ENCODE measurements around the gene PHLDA3.

PHLDA3 gene

GRCh38 chr1:201480231-201481003 lies 11.4 kb upstream of the PHLDA3 start (continued):
- TF ChIP-seq PRDM10 (tag by site-specific recombination; IDR thresholded peaks at IDR 0.05): peak; percentile 67
- 0 out of 2 replicates have a peak, but pooled peaks have one; percentile 14 for TF ChIP-seq WT1 (tag by site-specific recombination; IDR thresholded peaks at IDR 0.05)
- peak; percentile 98 for TF ChIP-seq ZBTB20 (tag by site-specific recombination; IDR thresholded peaks at IDR 0.05)
- TF ChIP-seq PATZ1 (tag by site-specific recombination; IDR thresholded peaks at IDR 0.05): 0 out of 2 replicates have a peak, but pooled peaks have one; percentile 29
- no peak for TF ChIP-seq AEBP2 (tag by site-specific recombination; IDR thresholded peaks at IDR 0.05; ENCODE audit: borderline replicate concordance)
- peak; percentile 92 for TF ChIP-seq KLF10 (tag by site-specific recombination; IDR thresholded peaks at IDR 0.05)
- TF ChIP-seq ZSCAN4 (tag by site-specific recombination; IDR thresholded peaks at IDR 0.05): no peak
- no peak for TF ChIP-seq ZNF473 (tag by site-specific recombination; IDR thresholded peaks at IDR 0.05)
- TF ChIP-seq ZNF654 (tag by site-specific recombination; IDR thresholded peaks at IDR 0.05; ENCODE audit: low read depth): 0 out of 2 replicates have a peak, but pooled peaks have one; percentile 5
- no peak for TF ChIP-seq MYNN (tag by site-specific recombination; IDR thresholded peaks at IDR 0.05; ENCODE audit: borderline replicate concordance)
- no peak for TF ChIP-seq ZBTB44 (tag by site-specific recombination; IDR thresholded peaks at IDR 0.05)
- no peak for TF ChIP-seq ZNF18 (tag by site-specific recombination; IDR thresholded peaks at IDR 0.05)
- no peak for TF ChIP-seq ZNF302 (tag by site-specific recombination; IDR thresholded peaks at IDR 0.05; ENCODE audit: low read depth)
- peak; percentile 25; the same call in 1 of the 2 replicates for TF ChIP-seq ZBTB17 (tag by site-specific recombination; IDR thresholded peaks at IDR 0.05)
- peak; percentile 34; the same call in 1 of the 2 replicates for TF ChIP-seq FEZF1 (tag by site-specific recombination; IDR thresholded peaks at IDR 0.05)
- TF ChIP-seq ZEB2 (tag by site-specific recombination; IDR thresholded peaks at IDR 0.05): peak; percentile 58; the same call in 1 of the 2 replicates
- peak; percentile 75 for TF ChIP-seq KLF16 (tag by site-specific recombination; IDR thresholded peaks at IDR 0.05)
- peak; percentile 37; the same call in 1 of the 2 replicates for TF ChIP-seq KLF7 (tag by site-specific recombination; IDR thresholded peaks at IDR 0.05; ENCODE audit: borderline replicate concordance)
- peak; percentile 12 for TF ChIP-seq ZBTB26 (tag by site-specific recombination; optimal IDR thresholded peaks at IDR 0.05)
- TF ChIP-seq ZNF10 (tag by site-specific recombination; IDR thresholded peaks at IDR 0.05): peak; percentile 75
- 0 out of 2 replicates have a peak, but pooled peaks have one; percentile 21 for TF ChIP-seq ZNF629 (tag by site-specific recombination; IDR thresholded peaks at IDR 0.05)
- peak; percentile 88 for TF ChIP-seq SP3 (tag by site-specific recombination; IDR thresholded peaks at IDR 0.05)
- peak; percentile 96 for TF ChIP-seq ZNF449 (tag by site-specific recombination; IDR thresholded peaks at IDR 0.05)
- peak; percentile 94 for TF ChIP-seq ZNF600 (tag by site-specific recombination; IDR thresholded peaks at IDR 0.05)
